WTC11 (cell line): ENCODE measurements around the gene SPHKAP. TPM values are rescaled to one million over a fixed set of nuclear protein-coding genes. Genes with fewer than 3 reads are reported as not detected.

Source experiments
- ATAC-seq: fragments of 200-7000 bp; cut with Tn5 transposase; 2 replicates; pipeline ENCODE4 v1.10.0; 2021; ENCODE audit warnings: mild to moderate bottlenecking, moderate library complexity
- CTCF ChIA-PET: fragments of 300-600 bp; sonication (Branson Sonifier 250); formaldehyde crosslinking; loops from one replicate; lab custom pipeline; 2021; ENCODE audit warnings: antibody characterized with exemption; lab: Charles Lee
- POLR2A ChIA-PET: fragments of 350-600 bp; sonication (Branson Sonifier 250); formaldehyde crosslinking; loops from one replicate; lab custom pipeline; 2021; ENCODE audit warnings: antibody characterized with exemption; lab: Charles Lee
- DNase-seq: peaks from one replicate; pipeline ENCODE4 v3.0.0; 2021; ENCODE audit warnings: low spot score
- H3K27ac Mint-ChIP-seq: 2 replicates; pipeline ENCODE4 v1.8.0; 2021; ENCODE audit warnings: mixed read lengths
- H3K27me3 Mint-ChIP-seq: 2 replicates; pipeline ENCODE4 v1.8.0; 2021; ENCODE audit warnings: low read depth, mild to moderate bottlenecking, moderate library complexity, mixed read lengths
- H3K36me3 Mint-ChIP-seq: 2 replicates; pipeline ENCODE4 v1.8.0; 2021; ENCODE audit warnings: mixed read lengths
- H3K4me1 Mint-ChIP-seq: 2 replicates; pipeline ENCODE4 v1.8.0; 2022; ENCODE audit warnings: mixed read lengths
- H3K4me3 Mint-ChIP-seq: 2 replicates; pipeline ENCODE4 v1.8.0; 2021; ENCODE audit warnings: mild to moderate bottlenecking, moderate library complexity, mixed read lengths
- H3K9me3 Mint-ChIP-seq: 2 replicates; pipeline ENCODE4 v1.8.0; 2021; ENCODE audit warnings: mixed read lengths
- AFF4 ChIP-seq: sonication (generic); formaldehyde crosslinking; IDR thresholded peaks from 2 replicates; pipeline ENCODE4 v1.8.1; 2023; ENCODE audit warnings: mild to moderate bottlenecking, missing genetic modification reagents, borderline replicate concordance
- AR ChIP-seq: fragments of 250-450 bp; sonication (Bioruptor Pico); IDR thresholded peaks from 2 replicates; pipeline ENCODE4 v1.9.0; 2021; ENCODE audit warnings: mild to moderate bottlenecking
- ATF1 ChIP-seq: sonication (generic); formaldehyde crosslinking; IDR thresholded peaks from 2 replicates; pipeline ENCODE4 v1.8.1; 2023; ENCODE audit warnings: mild to moderate bottlenecking, moderate library complexity, missing genetic modification reagents
- ATF2 ChIP-seq: sonication (generic); formaldehyde crosslinking; IDR thresholded peaks from 2 replicates; pipeline ENCODE4 v1.8.1; 2022; ENCODE audit warnings: low read depth, missing genetic modification reagents, borderline replicate concordance
- CREB1 ChIP-seq: sonication (generic); formaldehyde crosslinking; IDR thresholded peaks from 2 replicates; pipeline ENCODE4 v1.8.0; 2023; ENCODE audit warnings: mild to moderate bottlenecking, missing genetic modification reagents
- CREM ChIP-seq: sonication (generic); formaldehyde crosslinking; IDR thresholded peaks from 2 replicates; pipeline ENCODE4 v1.8.1; 2022; ENCODE audit warnings: mild to moderate bottlenecking, missing genetic modification reagents, moderate library complexity
- CTCF ChIP-seq: fragments of 200-600 bp; IDR thresholded peaks from 2 replicates; pipeline ENCODE4 v1.8.0; 2022; ENCODE audit warnings: antibody characterized with exemption
- FOXK1 ChIP-seq: sonication (generic); formaldehyde crosslinking; IDR thresholded peaks from 2 replicates; pipeline ENCODE4 v1.8.0; 2022; ENCODE audit warnings: mild to moderate bottlenecking, moderate library complexity, missing genetic modification reagents
- JAZF1 ChIP-seq: fragments of 250-450 bp; sonication (Bioruptor Pico); IDR thresholded peaks from 2 replicates; pipeline ENCODE4 v1.9.0; 2021; ENCODE audit warnings: moderate library complexity, mild to moderate bottlenecking, inconsistent platforms
- JUN ChIP-seq: sonication (generic); formaldehyde crosslinking; IDR thresholded peaks from 2 replicates; pipeline ENCODE4 v1.8.0; 2023; ENCODE audit warnings: mild to moderate bottlenecking, missing genetic modification reagents
- MAX ChIP-seq: sonication (generic); formaldehyde crosslinking; IDR thresholded peaks from 2 replicates; pipeline ENCODE4 v1.8.0; 2022; ENCODE audit warnings: mild to moderate bottlenecking, missing genetic modification reagents
- RORB ChIP-seq: fragments of 250-450 bp; sonication (Bioruptor Pico); IDR thresholded peaks from 2 replicates; pipeline ENCODE4 v1.9.0; 2021; ENCODE audit warnings: mild to moderate bottlenecking
- SMAD3 ChIP-seq: sonication (generic); formaldehyde crosslinking; IDR thresholded peaks from 2 replicates; pipeline ENCODE4 v1.8.0; 2022; ENCODE audit warnings: missing genetic modification reagents, mild to moderate bottlenecking, borderline replicate concordance
- SOX15 ChIP-seq: fragments of 250-450 bp; sonication (Bioruptor Pico); IDR thresholded peaks from 2 replicates; pipeline ENCODE4 v1.9.0; 2021; ENCODE audit warnings: mild to moderate bottlenecking
- ZNF121 ChIP-seq: sonication (generic); formaldehyde crosslinking; IDR thresholded peaks from 2 replicates; pipeline ENCODE4 v1.8.0; 2023; ENCODE audit warnings: missing genetic modification reagents
- ZNF219 ChIP-seq: sonication (generic); formaldehyde crosslinking; IDR thresholded peaks from 2 replicates; pipeline ENCODE4 v1.8.0; 2023; ENCODE audit warnings: missing genetic modification reagents, mild to moderate bottlenecking, borderline replicate concordance
- ZNF281 ChIP-seq: sonication (generic); formaldehyde crosslinking; IDR thresholded peaks from 2 replicates; pipeline ENCODE4 v1.8.0; 2023; ENCODE audit warnings: mild to moderate bottlenecking, missing genetic modification reagents
- ZNF317 ChIP-seq: sonication (generic); formaldehyde crosslinking; IDR thresholded peaks from 2 replicates; pipeline ENCODE4 v1.8.1; 2023; ENCODE audit warnings: low read depth, mild to moderate bottlenecking, moderate library complexity, missing genetic modification reagents, borderline replicate concordance
- ZNF396 ChIP-seq: fragments of 250-450 bp; sonication (Bioruptor Pico); IDR thresholded peaks from 2 replicates; pipeline ENCODE4 v1.8.0; 2021; ENCODE audit warnings: mild to moderate bottlenecking, moderate library complexity, borderline replicate concordance
- ZNF423 ChIP-seq: fragments of 250-450 bp; sonication (Bioruptor Pico); IDR thresholded peaks from 2 replicates; pipeline ENCODE4 v2.1.2; 2022; ENCODE audit warnings: mild to moderate bottlenecking, moderate library complexity
- total RNA-seq: library from RNA; stranded (reverse); gene quantifications from 3 replicates; pipeline ENCODE4 v1.2.3, GENCODE V29; 2021

Gene SPHKAP
- total RNA-seq, 1 experiment from 2014 or later = not detected

GRCh38 chr2:228164718-228165117 lies 16.8 kb downstream of the SPHKAP start (continued):
- no peak for TF ChIP-seq ZNF281 (CRISPR knock-in tag)
- TF ChIP-seq, all 79 proteins: peak for 0

- Mint-ChIP-seq H3K27ac (no peak overlapping the region), H3K27me3 (no peaks in the 10 kb centered on the region; the same call in 1 of the 2 replicates), H3K4me1 (no peaks in the 10 kb centered on the region), H3K4me3 (no peak overlapping the region), H3K36me3 (no peaks in the 10 kb centered on the region), H3K9me3 (peaks cover 12% of the 10 kb centered on the region)
- ChIA-PET CTCF (no interaction called here), POLR2A (no interaction called here)
- TF ChIP-seq FOXK1 (CRISPR knock-in tag) (no peak), CREB1 (CRISPR knock-in tag) (no peak), JUN (CRISPR knock-in tag) (no peak), MAX (CRISPR knock-in tag) (no peak), RORB (CRISPR knock-in tag) (no peak), CTCF (no peak), AFF4 (no peak), CREM (no peak), SOX15 (CRISPR knock-in tag) (no peak), SMAD3 (no peak), ATF1 (no peak), AR (CRISPR knock-in tag) (no peak), ZNF423 (CRISPR knock-in tag) (no peak)
- ATAC-seq = no peak
- DNase-seq = no peak
Measured at GRCh38 chr2:228157841-228158240, 23.6 kb downstream of the SPHKAP start.

GRCh38 chr2:228144961-228145360 lies 36.5 kb downstream of the SPHKAP start:
- Mint-ChIP-seq H3K36me3 (no peaks in the 10 kb centered on the region), H3K9me3 (peaks cover 4% of the 10 kb centered on the region), H3K4me3 (no peak overlapping the region), H3K4me1 (no peaks in the 10 kb centered on the region), H3K27ac (no peak overlapping the region), H3K27me3 (no peaks in the 10 kb centered on the region)
- ChIA-PET CTCF (no interaction called here), POLR2A (no interaction called here)
- DNase-seq = no peak
- ATAC-seq = no peak
- no peak for TF ChIP-seq ZNF219 (CRISPR knock-in tag)
- no peak for TF ChIP-seq ZNF121 (CRISPR knock-in tag)
- no peak for TF ChIP-seq ATF2
- no peak for TF ChIP-seq ZNF396 (CRISPR knock-in tag)
- TF ChIP-seq JAZF1 (CRISPR knock-in tag) = no peak
- no peak for TF ChIP-seq ZNF317 (CRISPR knock-in tag)
- no peak for TF ChIP-seq CTCF
